H1 (cell line): Measurements from ENCODE around the gene ARNT2. TPM values are rescaled to one million over a fixed set of nuclear protein-coding genes. Genes with fewer than 3 reads are reported as not detected.

ENCODE experiments used
- EGR1 ChIP-seq: IDR thresholded peaks from 2 replicates; pipeline ENCODE4 v1.6.1; 2011; ENCODE audit warnings: low read depth, low read length, borderline replicate concordance
- PHF8 ChIP-seq: fragments of 200-600 bp; sonication (generic); conservative IDR thresholded peaks from 2 replicates; pipeline ENCODE4 v1.7.1; 2012; ENCODE audit warnings: low read depth, mild to moderate bottlenecking, inconsistent platforms, low read length, moderate library complexity
- USF2 ChIP-seq: IDR thresholded peaks from 2 replicates; pipeline ENCODE4 v1.6.1; 2011; ENCODE audit warnings: low read length, improper control_type of control experiment
- polyA plus RNA-seq, 7 experiments: library from polyadenylated mRNA; depleted of rRNA in 3 of 7; stranded (reverse) in 5 of 7; unstranded in 2 of 7; fragments of >200 nt in 5 of 7; fragments of 200-250 nt in 2 of 7; gene quantifications; 1 replicate in 5 of 7; 2 replicates in 1 of 7; 4 replicates in 1 of 7; pipeline versions ENCODE4 v1.2.1 to v1.2.3, GENCODE V29; 2011 to 2013; ENCODE audit warnings: missing spikeins in 2 of 7, mixed read lengths in 2 of 7
- total RNA-seq: library from RNA; stranded (reverse); fragmentation: NEBNext Ultra II Directional; extraction: Animal tissue kit (Norgen Biotek cat#: 25700); gene quantifications from 2 replicates; pipeline ENCODE4 v1.2.1, GENCODE V29; 2021

Gene ARNT2
- total and polyA plus RNA-seq, 2 of the 8 experiments (the other 6 are each of a cell fraction or from before 2014, with no cell fraction given): 9.5 to 14.6 TPM

DNA sequence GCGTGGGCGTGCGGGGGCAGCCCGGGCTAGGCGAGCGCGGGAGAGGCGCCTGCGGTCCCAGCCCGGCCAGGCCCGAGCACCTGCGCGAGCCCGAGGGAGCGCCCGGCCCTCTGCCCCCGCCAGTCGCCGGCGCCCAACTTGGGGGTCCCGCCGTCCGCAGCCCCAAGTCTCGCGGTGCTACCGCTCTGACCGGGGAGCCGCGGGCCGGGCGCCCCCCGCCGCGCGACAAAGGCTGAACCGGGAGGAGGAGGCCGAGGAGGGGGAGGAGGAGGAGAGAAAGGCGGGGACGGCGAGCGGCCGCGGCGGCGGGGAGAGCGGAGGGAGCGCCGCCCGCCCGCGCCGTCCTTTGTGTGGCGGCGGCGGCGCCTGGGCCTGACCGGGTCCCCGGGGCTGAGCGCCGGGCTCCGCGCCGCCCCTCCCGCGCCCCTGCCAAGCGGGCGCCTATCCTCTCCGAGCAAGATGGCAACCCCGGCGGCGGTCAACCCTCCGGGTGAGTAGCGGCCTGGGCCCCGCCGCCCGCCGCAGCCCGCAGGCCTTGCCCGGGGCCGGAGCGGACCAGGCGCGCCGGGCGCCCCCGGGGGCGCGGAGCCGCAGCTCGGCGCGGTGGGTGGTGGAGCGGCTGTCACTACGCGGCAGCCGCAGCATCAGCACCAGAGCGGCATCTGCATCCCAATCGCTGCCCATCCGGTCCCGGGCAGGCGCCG, at the start of gene ARNT2 (continued):
- TF ChIP-seq USF2 (no peak), EGR1 (peak; percentile 72; the same call in 1 of the 2 replicates), PHF8 (peak; percentile 74)
